Measurements from ENCODE around the gene ABCG1. TPM values are rescaled to one million over a fixed set of nuclear protein-coding genes. Genes with fewer than 3 reads are reported as not detected.

Gene ABCG1
- total RNA-seq, 4 donors from 2014 or later: 2.6 to 10.9 (median 3.7) TPM

DNA sequence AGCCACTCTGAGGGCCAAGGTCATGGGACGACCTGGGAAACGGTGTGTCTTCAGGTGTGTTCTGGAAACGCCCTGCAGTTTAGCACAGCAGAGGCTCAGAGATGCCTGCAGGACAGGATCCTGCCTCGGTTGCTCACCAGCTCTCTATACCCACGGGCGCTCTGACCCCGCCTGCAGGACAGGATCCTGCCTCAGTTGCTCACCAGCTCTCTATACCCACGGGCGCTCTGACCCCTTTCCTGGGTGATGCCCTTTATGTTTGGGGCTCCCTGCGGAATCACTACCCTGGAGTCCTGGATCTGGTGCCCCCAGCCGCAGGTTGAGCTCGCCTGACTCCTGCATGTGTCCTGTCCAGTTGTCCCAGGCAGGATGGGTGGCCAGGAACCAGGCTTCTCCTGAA, 63.8 kb downstream of the ABCG1 start:
- no peak overlapping the region for H3K4me3 ChIP-seq
- H3K9me3 ChIP-seq: no peaks in the 10 kb centered on the region
- DNase-seq: no peak
- WGBS, 2 donors: 95% methylated on average over 3 to 10 of the region's 12 CpGs
- H3K27me3 ChIP-seq: no peaks in the 10 kb centered on the region
- H3K36me3 ChIP-seq: peaks cover 0 to 27% (median 0%) of the 10 kb centered on the region in 3 donors
- H3K4me1 ChIP-seq: no peaks in the 10 kb centered on the region
- intact Hi-C loops (cut with DNase I): no loop called here
- no peak overlapping the region for H3K27ac ChIP-seq
- no peak for TF ChIP-seq POLR2A (IDR thresholded peaks at IDR 0.05)
- TF ChIP-seq, protein P1, sequence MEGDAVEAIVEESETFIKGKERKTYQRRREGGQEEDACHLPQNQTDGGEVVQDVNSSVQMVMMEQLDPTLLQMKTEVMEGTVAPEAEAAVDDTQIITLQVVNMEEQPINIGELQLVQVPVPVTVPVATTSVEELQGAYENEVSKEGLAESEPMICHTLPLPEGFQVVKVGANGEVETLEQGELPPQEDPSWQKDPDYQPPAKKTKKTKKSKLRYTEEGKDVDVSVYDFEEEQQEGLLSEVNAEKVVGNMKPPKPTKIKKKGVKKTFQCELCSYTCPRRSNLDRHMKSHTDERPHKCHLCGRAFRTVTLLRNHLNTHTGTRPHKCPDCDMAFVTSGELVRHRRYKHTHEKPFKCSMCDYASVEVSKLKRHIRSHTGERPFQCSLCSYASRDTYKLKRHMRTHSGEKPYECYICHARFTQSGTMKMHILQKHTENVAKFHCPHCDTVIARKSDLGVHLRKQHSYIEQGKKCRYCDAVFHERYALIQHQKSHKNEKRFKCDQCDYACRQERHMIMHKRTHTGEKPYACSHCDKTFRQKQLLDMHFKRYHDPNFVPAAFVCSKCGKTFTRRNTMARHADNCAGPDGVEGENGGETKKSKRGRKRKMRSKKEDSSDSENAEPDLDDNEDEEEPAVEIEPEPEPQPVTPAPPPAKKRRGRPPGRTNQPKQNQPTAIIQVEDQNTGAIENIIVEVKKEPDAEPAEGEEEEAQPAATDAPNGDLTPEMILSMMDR (IDR thresholded peaks at IDR 0.05): no peak

DNA sequence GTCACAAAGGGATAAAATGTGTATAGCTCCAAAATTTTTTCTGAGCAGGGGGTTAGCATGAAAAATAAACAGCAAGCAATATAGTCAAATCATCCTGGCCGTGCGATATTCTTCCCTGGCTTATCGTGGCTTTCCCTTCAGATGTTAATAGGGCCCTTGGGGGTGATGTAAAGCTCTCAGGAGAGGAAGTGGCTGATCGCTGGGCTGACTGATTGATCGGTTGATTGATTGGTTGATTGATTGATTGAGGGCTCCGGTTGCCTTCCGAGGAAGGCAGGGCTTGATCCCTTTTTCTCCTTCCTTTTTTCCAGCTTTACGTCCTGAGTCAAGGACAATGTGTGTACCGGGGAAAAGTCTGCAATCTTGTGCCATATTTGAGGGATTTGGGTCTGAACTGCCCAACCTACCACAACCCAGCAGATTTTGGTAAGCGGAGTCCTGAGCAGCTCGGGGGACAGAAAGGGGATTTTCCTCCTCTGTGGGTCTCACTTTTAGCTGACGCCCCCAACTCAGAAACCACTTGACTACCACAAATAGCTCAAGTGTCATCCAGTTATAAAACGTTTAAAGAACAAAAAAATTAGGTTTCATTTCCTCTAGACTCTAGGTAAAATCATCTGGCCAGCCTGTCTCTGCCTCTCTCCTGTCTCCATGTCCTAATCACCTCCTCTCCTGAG, 66.8 kb downstream of the ABCG1 start:
- peaks cover 0 to 32% (median 0%) of the 10 kb centered on the region in 3 donors for H3K36me3 ChIP-seq
- 79 to 87% methylated on average over 11 to 12 of the region's 13 CpGs for WGBS, 2 donors

DNA sequence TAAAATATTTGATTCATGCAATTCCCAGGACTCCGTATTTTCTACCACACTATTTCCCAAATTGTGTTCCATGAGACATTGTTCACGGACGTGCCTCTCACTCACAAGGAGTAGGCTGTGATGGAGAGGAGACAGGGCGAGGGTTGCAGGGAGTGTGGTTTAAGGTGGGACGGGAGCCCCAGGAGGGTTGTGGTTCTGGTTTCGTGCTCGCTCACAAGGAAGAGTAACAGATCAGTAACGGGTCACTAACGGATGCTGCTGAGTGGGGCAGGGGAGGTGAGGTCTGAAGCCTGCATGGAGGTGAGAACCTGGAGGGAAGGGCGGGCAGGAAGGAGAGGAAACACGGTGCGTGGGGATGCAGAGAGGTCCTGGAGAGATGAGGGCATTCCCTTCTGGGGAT, 67.5 kb downstream of the ABCG1 start:
- Histone ChIP-seq H3K9me3 (no peaks in the 10 kb centered on the region), H3K4me3 (no peak overlapping the region), H3K27me3 (no peaks in the 10 kb centered on the region), H3K4me1 (no peaks in the 10 kb centered on the region), H3K27ac (no peak overlapping the region), H3K36me3 (peaks cover 0 to 37% (median 0%) of the 10 kb centered on the region in 3 donors)
- TF ChIP-seq POLR2A (IDR thresholded peaks at IDR 0.05): no peak
- TF ChIP-seq, protein P1 (IDR thresholded peaks at IDR 0.05): no peak
- WGBS, 2 donors: 82 to 98% methylated on average over 11 to 12 of the region's 12 CpGs
- no peak for DNase-seq
- intact Hi-C loops (cut with DNase I): no loop called here

More for the DNA sequence above, 66.8 kb downstream of the ABCG1 start:
- TF ChIP-seq, protein P1 (IDR thresholded peaks at IDR 0.05): no peak
- no peak for TF ChIP-seq POLR2A (IDR thresholded peaks at IDR 0.05)
- Histone ChIP-seq H3K9me3 (no peaks in the 10 kb centered on the region), H3K4me1 (no peaks in the 10 kb centered on the region), H3K4me3 (no peak overlapping the region), H3K27ac (no peak overlapping the region), H3K27me3 (no peaks in the 10 kb centered on the region)
- DNase-seq: no peak
- intact Hi-C loops (cut with DNase I): no loop called here

DNA sequence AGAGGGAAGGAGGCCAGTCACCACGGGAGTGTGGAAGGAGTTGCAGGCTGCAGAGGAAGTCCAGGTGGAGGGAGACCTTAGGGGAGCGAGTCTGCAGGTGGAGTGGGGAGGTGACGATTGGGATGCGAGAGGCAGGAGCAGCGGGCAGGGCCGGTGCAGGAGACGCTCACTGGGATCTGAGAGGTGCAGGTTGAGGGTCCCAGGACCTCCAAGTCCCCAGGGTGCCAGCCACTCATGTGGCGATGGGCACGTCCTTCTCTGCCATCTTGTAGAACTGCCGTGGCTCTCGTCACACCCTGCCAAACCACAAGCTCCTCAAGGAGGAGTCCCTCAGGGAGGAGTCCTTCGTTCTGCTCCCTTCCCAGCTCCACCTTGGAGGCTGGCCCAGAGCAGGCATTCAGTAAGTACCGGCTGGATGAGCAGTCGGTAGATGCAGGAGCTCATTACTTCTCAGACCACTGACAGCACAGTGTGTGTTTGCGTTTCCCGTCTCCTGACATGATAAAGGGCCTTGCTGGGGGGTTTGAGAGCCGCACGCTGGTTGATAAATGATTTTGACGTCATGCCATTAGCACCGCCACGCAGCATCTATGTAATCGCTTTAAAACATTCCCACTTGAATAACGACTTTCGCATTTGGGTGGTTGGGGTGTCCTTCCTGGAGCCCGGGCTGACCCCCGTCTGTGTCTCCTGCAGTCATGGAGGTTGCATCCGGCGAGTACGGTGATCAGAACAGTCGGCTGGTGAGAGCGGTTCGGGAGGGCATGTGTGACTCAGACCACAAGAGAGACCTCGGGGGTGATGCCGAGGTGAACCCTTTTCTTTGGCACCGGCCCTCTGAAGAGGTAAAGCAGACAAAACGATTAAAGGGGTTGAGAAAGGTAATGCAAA, 68.5 kb downstream of the ABCG1 start:
- intact Hi-C loops (cut with DNase I): no loop called here
- no peak for DNase-seq

More for the DNA sequence above, 68.5 kb downstream of the ABCG1 start:
- 78 to 81% methylated on average over 27 to 30 of the region's 36 CpGs for WGBS, 2 donors
- no peaks in the 10 kb centered on the region for H3K9me3 ChIP-seq
- H3K36me3 ChIP-seq: peaks cover 0 to 38% (median 0%) of the 10 kb centered on the region in 3 donors
- TF ChIP-seq, protein P1 (IDR thresholded peaks at IDR 0.05): no peak
- TF ChIP-seq POLR2A (IDR thresholded peaks at IDR 0.05): no peak
- H3K27me3 ChIP-seq: no peaks in the 10 kb centered on the region
- H3K27ac ChIP-seq: no peak overlapping the region
- no peak overlapping the region for H3K4me3 ChIP-seq
- H3K4me1 ChIP-seq: no peaks in the 10 kb centered on the region
